ENCODE data around the gene EXOC6B.

- TF ChIP-seq CTCF (IDR thresholded peaks at IDR 0.05) = no peak
- no peak for TF ChIP-seq POLR2AphosphoS5 (IDR thresholded peaks at IDR 0.05)
- no peak for TF ChIP-seq EP300 (IDR thresholded peaks at IDR 0.05)
- TF ChIP-seq POLR2A (IDR thresholded peaks at IDR 0.05) = no peak
Measured at GRCh38 chr2:72207334-72207733, 618.5 kb downstream of the EXOC6B start.

Data from stomach (tissue), 4 donors.